Measurements from ENCODE around the gene DNM2.

Gene DNM2

DNA sequence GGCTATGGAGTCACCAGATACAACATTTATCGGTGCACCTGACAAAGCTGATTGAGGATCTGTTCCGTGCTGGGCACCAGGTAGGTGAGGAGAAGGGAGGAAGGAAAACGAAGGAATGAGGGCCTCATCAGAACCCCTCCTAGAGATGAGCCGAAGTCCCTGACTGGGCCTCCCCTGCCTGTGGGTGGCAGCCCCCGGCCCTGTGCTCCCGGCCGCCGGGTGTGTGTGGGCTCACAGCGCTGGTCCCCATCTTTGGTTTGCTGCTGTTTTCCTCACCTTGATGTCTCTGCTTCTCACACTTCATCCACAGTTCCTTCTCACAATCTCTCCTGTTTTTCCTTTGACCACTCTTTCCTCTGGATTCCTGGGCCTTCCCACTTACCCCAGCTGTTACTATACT, 85.4 kb downstream of the DNM2 start (continued):
- TF ChIP-seq, protein P1, sequence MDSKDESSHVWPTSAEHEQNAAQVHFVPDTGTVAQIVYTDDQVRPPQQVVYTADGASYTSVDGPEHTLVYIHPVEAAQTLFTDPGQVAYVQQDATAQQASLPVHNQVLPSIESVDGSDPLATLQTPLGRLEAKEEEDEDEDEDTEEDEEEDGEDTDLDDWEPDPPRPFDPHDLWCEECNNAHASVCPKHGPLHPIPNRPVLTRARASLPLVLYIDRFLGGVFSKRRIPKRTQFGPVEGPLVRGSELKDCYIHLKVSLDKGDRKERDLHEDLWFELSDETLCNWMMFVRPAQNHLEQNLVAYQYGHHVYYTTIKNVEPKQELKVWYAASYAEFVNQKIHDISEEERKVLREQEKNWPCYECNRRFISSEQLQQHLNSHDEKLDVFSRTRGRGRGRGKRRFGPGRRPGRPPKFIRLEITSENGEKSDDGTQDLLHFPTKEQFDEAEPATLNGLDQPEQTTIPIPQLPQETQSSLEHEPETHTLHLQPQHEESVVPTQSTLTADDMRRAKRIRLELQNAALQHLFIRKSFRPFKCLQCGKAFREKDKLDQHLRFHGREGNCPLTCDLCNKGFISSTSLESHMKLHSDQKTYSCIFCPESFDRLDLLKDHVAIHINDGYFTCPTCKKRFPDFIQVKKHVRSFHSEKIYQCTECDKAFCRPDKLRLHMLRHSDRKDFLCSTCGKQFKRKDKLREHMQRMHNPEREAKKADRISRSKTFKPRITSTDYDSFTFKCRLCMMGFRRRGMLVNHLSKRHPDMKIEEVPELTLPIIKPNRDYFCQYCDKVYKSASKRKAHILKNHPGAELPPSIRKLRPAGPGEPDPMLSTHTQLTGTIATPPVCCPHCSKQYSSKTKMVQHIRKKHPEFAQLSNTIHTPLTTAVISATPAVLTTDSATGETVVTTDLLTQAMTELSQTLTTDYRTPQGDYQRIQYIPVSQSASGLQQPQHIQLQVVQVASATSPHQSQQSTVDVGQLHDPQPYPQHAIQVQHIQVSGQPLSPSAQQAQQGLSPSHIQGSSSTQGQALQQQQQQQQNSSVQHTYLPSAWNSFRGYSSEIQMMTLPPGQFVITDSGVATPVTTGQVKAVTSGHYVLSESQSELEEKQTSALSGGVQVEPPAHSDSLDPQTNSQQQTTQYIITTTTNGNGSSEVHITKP (tag by site-specific recombination; IDR thresholded peaks at IDR 0.05), result no peak
- TF ChIP-seq ZNF629 (tag by site-specific recombination; IDR thresholded peaks at IDR 0.05) (no peak), ZNF677 (tag by site-specific recombination; IDR thresholded peaks at IDR 0.05) (no peak), CTCF (tag by site-specific recombination; IDR thresholded peaks at IDR 0.05) (no peak), MEIS1 (CRISPR knock-in tag; IDR thresholded peaks at IDR 0.05; ENCODE audit: borderline replicate concordance) (no peak)

- no peaks in the 10 kb centered on the region for H3K9me3 ChIP-seq (ENCODE audit: control insufficient read depth, insufficient read depth, low read depth, low read length)
- ChIA-PET CTCF (interaction anchor here (1.0 to 1.5 kb wide), 3 partner anchors 12 to 88 kb away, joined by 3 to 5 read pairs (median 4); partner anchors contain the start of gene DNM2), POLR2A (no interaction called here)
- H3K4me3 ChIP-seq (ENCODE audit: low read depth, low read length), result no peak overlapping the region
- peaks cover 20 to 73% of the 10 kb centered on the region in 2 experiments; a peak in 2 of 3 replicates for H3K36me3 ChIP-seq (ENCODE audit: control insufficient read depth in 2 of 2, insufficient read depth in 1 of 2, low read length in 2 of 2)
- no peak overlapping the region for H3K27ac ChIP-seq (ENCODE audit: extremely low read depth, low read depth, low read length)
- no peaks in the 10 kb centered on the region for H3K4me1 ChIP-seq (ENCODE audit: control insufficient read depth, insufficient read depth, low read length)
- TF ChIP-seq, protein P2, sequence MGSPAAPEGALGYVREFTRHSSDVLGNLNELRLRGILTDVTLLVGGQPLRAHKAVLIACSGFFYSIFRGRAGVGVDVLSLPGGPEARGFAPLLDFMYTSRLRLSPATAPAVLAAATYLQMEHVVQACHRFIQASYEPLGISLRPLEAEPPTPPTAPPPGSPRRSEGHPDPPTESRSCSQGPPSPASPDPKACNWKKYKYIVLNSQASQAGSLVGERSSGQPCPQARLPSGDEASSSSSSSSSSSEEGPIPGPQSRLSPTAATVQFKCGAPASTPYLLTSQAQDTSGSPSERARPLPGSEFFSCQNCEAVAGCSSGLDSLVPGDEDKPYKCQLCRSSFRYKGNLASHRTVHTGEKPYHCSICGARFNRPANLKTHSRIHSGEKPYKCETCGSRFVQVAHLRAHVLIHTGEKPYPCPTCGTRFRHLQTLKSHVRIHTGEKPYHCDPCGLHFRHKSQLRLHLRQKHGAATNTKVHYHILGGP (tag by site-specific recombination; IDR thresholded peaks at IDR 0.05), result no peak
- TF ChIP-seq ZNF133 (tag by site-specific recombination; IDR thresholded peaks at IDR 0.05) (no peak), ZNF585B (tag by site-specific recombination; IDR thresholded peaks at IDR 0.05) (no peak), ZNF544 (tag by site-specific recombination; IDR thresholded peaks at IDR 0.05) (no peak), ZNF792 (tag by site-specific recombination; IDR thresholded peaks at IDR 0.05) (no peak), KLF7 (tag by site-specific recombination; IDR thresholded peaks at IDR 0.05; ENCODE audit: borderline replicate concordance) (no peak), KLF16 (tag by site-specific recombination; IDR thresholded peaks at IDR 0.05) (no peak), ZNF404 (tag by site-specific recombination; IDR thresholded peaks at IDR 0.05) (no peak), BCL11A (tag by site-specific recombination; IDR thresholded peaks at IDR 0.05; ENCODE audit: low read depth) (no peak), ZIC2 (tag by site-specific recombination; IDR thresholded peaks at IDR 0.05) (no peak), ZNF830 (tag by site-specific recombination; IDR thresholded peaks at IDR 0.05; ENCODE audit: low read depth) (no peak), ZNF677 (tag by site-specific recombination; IDR thresholded peaks at IDR 0.05) (no peak), ZFHX2 (tag by site-specific recombination; conservative IDR thresholded peaks at IDR 0.05) (no peak), ZNF341 (tag by site-specific recombination; IDR thresholded peaks at IDR 0.05; ENCODE audit: low read depth) (no peak), ZNF146 (tag by site-specific recombination; IDR thresholded peaks at IDR 0.05) (no peak), ZNF596 (tag by site-specific recombination; IDR thresholded peaks at IDR 0.05) (no peak), ZNF184 (tag by site-specific recombination; IDR thresholded peaks at IDR 0.05) (no peak)
- TF ChIP-seq, protein P3, sequence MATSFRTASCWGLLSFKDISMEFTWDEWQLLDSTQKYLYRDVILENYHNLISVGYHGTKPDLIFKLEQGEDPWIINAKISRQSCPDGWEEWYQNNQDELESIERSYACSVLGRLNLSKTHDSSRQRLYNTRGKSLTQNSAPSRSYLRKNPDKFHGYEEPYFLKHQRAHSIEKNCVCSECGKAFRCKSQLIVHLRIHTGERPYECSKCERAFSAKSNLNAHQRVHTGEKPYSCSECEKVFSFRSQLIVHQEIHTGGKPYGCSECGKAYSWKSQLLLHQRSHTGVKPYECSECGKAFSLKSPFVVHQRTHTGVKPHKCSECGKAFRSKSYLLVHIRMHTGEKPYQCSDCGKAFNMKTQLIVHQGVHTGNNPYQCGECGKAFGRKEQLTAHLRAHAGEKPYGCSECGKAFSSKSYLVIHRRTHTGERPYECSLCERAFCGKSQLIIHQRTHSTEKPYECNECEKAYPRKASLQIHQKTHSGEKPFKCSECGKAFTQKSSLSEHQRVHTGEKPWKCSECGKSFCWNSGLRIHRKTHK (tag by site-specific recombination; IDR thresholded peaks at IDR 0.05), result no peak
Measured at GRCh38 chr19:10805065-10805757, 87.3 kb downstream of the DNM2 start.
